HG02678 (cell line): ENCODE data around the gene TBX3.
"Not testable (repeated sequence)": the region's sequence is repeated elsewhere in the genome, so short reads cannot be mapped to it uniquely, and the experiment has no call there.

Source experiments
- ATAC-seq: cut with Tn5 transposase; IDR thresholded peaks from one replicate; pipeline ENCODE4 v1.9.1; 2021; ENCODE audit warnings: mild to moderate bottlenecking, moderate library complexity; ENCODE audit not compliant: unreplicated experiment

Gene TBX3

GRCh38 chr12:114684098-114684869 is at the start of gene TBX3:
TBX3 (minus strand) TSS chr12:114684175; CDS start chr12:114683200, 975 bp downstream.
- ATAC-seq: no peak

- no peak for ATAC-seq
Observed at GRCh38 chr12:114732426-114733030, 48.6 kb upstream of the TBX3 start.

GRCh38 chr12:114729731-114730130 is 45.8 kb upstream of the TBX3 start:
- ATAC-seq: no peak

- no peak for ATAC-seq
Observed at GRCh38 chr12:114726092-114726710, 42.2 kb upstream of the TBX3 start.

GRCh38 chr12:114722176-114722575 is 38.2 kb upstream of the TBX3 start:
- not testable (repeated sequence) for ATAC-seq

- ATAC-seq: no peak
Observed at GRCh38 chr12:114721266-114721665, 37.3 kb upstream of the TBX3 start.

GRCh38 chr12:114713466-114714215 is 29.7 kb upstream of the TBX3 start:
- ATAC-seq: no peak

GRCh38 chr12:114711689-114712152 is 27.7 kb upstream of the TBX3 start:
- no peak for ATAC-seq

GRCh38 chr12:114710151-114710550 is 26.2 kb upstream of the TBX3 start:
- no peak for ATAC-seq

GRCh38 chr12:114709112-114709511 is 25.1 kb upstream of the TBX3 start:
- ATAC-seq: no peak

- ATAC-seq: not testable (repeated sequence)
Observed at GRCh38 chr12:114708598-114708997, 24.6 kb upstream of the TBX3 start.

- ATAC-seq: no peak
Observed at GRCh38 chr12:114704096-114704495, 20.1 kb upstream of the TBX3 start.

GRCh38 chr12:114703060-114703493 is 19.1 kb upstream of the TBX3 start:
- no peak for ATAC-seq

GRCh38 chr12:114702462-114702861 is 18.5 kb upstream of the TBX3 start:
- ATAC-seq: no peak

- no peak for ATAC-seq
Observed at GRCh38 chr12:114701553-114701952, 17.6 kb upstream of the TBX3 start.

GRCh38 chr12:114701104-114701414 is 17.1 kb upstream of the TBX3 start:
- no peak for ATAC-seq

- ATAC-seq: no peak
Observed at GRCh38 chr12:114700392-114701103, 16.6 kb upstream of the TBX3 start.

GRCh38 chr12:114698566-114699163 is 14.7 kb upstream of the TBX3 start:
- no peak for ATAC-seq

GRCh38 chr12:114697741-114698565 is 14.0 kb upstream of the TBX3 start:
- no peak for ATAC-seq
